Neural cell (in vitro differentiated cells): ENCODE results near the gene PLEKHD1. TPM values are rescaled to one million over a fixed set of nuclear protein-coding genes. Genes with fewer than 3 reads are reported as not detected.

ENCODE experiments used
- H2AFZ ChIP-seq: fragments of 200-600, 300-800 bp; sonication (generic), shearing (Covaris generic); 2 replicates; pipeline ENCODE4 v1.6.0; 2014; ENCODE audit warnings: low read depth, mild to moderate bottlenecking, antibody characterized with exemption, low read length, moderate library complexity
- H3F3A ChIP-seq: fragments of 200-600 bp; shearing (Covaris generic); 2 replicates; pipeline ENCODE4 v1.6.1; 2016; ENCODE audit warnings: mild to moderate bottlenecking, moderate library complexity, mixed read lengths, antibody characterized with exemption, low read length; ENCODE audit not compliant: insufficient read depth, poor library complexity, severe bottlenecking
- H3K27ac ChIP-seq: fragments of 200-600, 300-800 bp; sonication (generic), shearing (Covaris generic); 2 replicates; pipeline ENCODE4 v1.5.1; 2014; ENCODE audit warnings: mild to moderate bottlenecking, low read length, moderate library complexity
- H3K27me3 ChIP-seq: fragments of 300-800, 200-600 bp; sonication (generic), shearing (Covaris generic); 2 replicates; pipeline ENCODE4 v1.6.0; 2014; ENCODE audit warnings: mild to moderate bottlenecking, low read depth, low read length, moderate library complexity; ENCODE audit not compliant: insufficient read depth
- H3K36me3 ChIP-seq: fragments of 300-800, 200-600 bp; sonication (generic), shearing (Covaris generic); 2 replicates; pipeline ENCODE4 v1.5.1; 2014; ENCODE audit warnings: mild to moderate bottlenecking, antibody characterized with exemption, low read length, moderate library complexity; ENCODE audit not compliant: insufficient read depth
- H3K4me2 ChIP-seq: fragments of 300-800, 200-600 bp; sonication (generic), shearing (Covaris generic); 2 replicates; pipeline ENCODE4 v1.6.0; 2014; ENCODE audit warnings: mild to moderate bottlenecking, low read length
- H3K4me3 ChIP-seq: fragments of 300-800, 200-600 bp; sonication (generic), shearing (Covaris generic); 2 replicates; pipeline ENCODE4 v1.5.1; 2014; ENCODE audit warnings: mild to moderate bottlenecking, low read length, moderate library complexity
- H3K79me2 ChIP-seq: fragments of 200-600 bp; shearing (Covaris generic); replicated peaks from 2 replicates; pipeline ENCODE4 v1.6.0; 2014; ENCODE audit warnings: mild to moderate bottlenecking, low read length, moderate library complexity; ENCODE audit not compliant: insufficient read depth
- H3K9ac ChIP-seq: fragments of 300-800, 200-600 bp; sonication (generic), shearing (Covaris generic); 2 replicates; pipeline ENCODE4 v1.6.1; 2016; ENCODE audit warnings: mild to moderate bottlenecking, low read length, mixed read lengths
- H3K9me2 ChIP-seq: fragments of 200-600 bp; shearing (Covaris generic); 2 replicates; pipeline ENCODE4 v1.6.1; 2016; ENCODE audit warnings: mild to moderate bottlenecking, low read length, mixed read lengths; ENCODE audit not compliant: insufficient read depth
- H3K9me3 ChIP-seq: fragments of 200-600, 300-800 bp; sonication (generic), shearing (Covaris generic); 2 replicates; pipeline ENCODE4 v1.6.1; 2016; ENCODE audit warnings: mild to moderate bottlenecking, mixed run types, low read length, moderate library complexity, mixed read lengths
- H4K20me1 ChIP-seq: fragments of 200-600 bp; shearing (Covaris generic); 2 replicates; pipeline ENCODE4 v1.6.1; 2016; ENCODE audit warnings: mild to moderate bottlenecking, mixed run types; ENCODE audit not compliant: insufficient read depth
- CTCF ChIP-seq: fragments of 450-650 bp; IDR thresholded peaks from 2 replicates; pipeline ENCODE4 v1.5.1; 2014; ENCODE audit warnings: antibody characterized with exemption, mild to moderate bottlenecking, moderate library complexity; ENCODE audit not compliant: poor library complexity, severe bottlenecking
- EP300 ChIP-seq: fragments of 450-650 bp; conservative IDR thresholded peaks from 2 replicates; pipeline ENCODE4 v1.6.1; 2014; ENCODE audit warnings: antibody characterized with exemption, mild to moderate bottlenecking, moderate library complexity; ENCODE audit not compliant: poor library complexity, severe bottlenecking
- EZH2 ChIP-seq: fragments of 200-600, 300-800 bp; shearing (Covaris generic), sonication (generic); IDR thresholded peaks from 2 replicates; pipeline ENCODE4 v1.6.1; 2014; ENCODE audit warnings: antibody characterized with exemption, low read length, borderline replicate concordance, mild to moderate bottlenecking; ENCODE audit not compliant: insufficient read depth, poor library complexity, severe bottlenecking
- MXI1 ChIP-seq: fragments of 450-650 bp; conservative IDR thresholded peaks from 2 replicates; pipeline ENCODE4 v1.6.1; 2014; ENCODE audit warnings: antibody characterized with exemption, mild to moderate bottlenecking; ENCODE audit not compliant: poor library complexity, severe bottlenecking
- POLR2AphosphoS5 ChIP-seq: IDR thresholded peaks from 2 replicates; pipeline ENCODE4 v1.6.1; 2012
- RAD21 ChIP-seq: fragments of 450-650 bp; conservative IDR thresholded peaks from 2 replicates; pipeline ENCODE4 v1.6.1; 2014; ENCODE audit warnings: antibody characterized with exemption, mild to moderate bottlenecking, moderate library complexity
- REST ChIP-seq: IDR thresholded peaks from 2 replicates; pipeline ENCODE4 v1.6.1; 2012; ENCODE audit warnings: borderline replicate concordance
- SMC3 ChIP-seq: fragments of 450-650 bp; conservative IDR thresholded peaks from 2 replicates; pipeline ENCODE4 v1.6.1; 2014; ENCODE audit warnings: antibody characterized with exemption, mild to moderate bottlenecking, moderate library complexity; ENCODE audit not compliant: poor library complexity
- TAF1 ChIP-seq: IDR thresholded peaks from 2 replicates; pipeline ENCODE4 v1.6.1; 2012; ENCODE audit warnings: low read depth
- polyA plus RNA-seq: library from polyadenylated mRNA; depleted of rRNA; stranded (reverse); fragments of >200 nt; gene quantifications from 2 replicates; pipeline ENCODE4 v1.2.3, GENCODE V29; 2014

PLEKHD1 gene
- polyA plus RNA-seq, 1 donor from 2014 or later: 0.52 TPM

- Histone ChIP-seq H3K9ac (peak overlapping the region; percentile 44), H2AFZ (peak overlapping the region; percentile 19), H3K36me3 (no peaks in the 10 kb centered on the region), H3K4me3 (peak overlapping the region; percentile 25), H4K20me1 (no peaks in the 10 kb centered on the region), H3K4me2 (no peak overlapping the region), H3F3A (no peaks in the 10 kb centered on the region), H3K9me3 (no peaks in the 10 kb centered on the region), H3K9me2 (no peaks in the 10 kb centered on the region), H3K79me2 (no peaks in the 10 kb centered on the region), H3K27me3 (no peaks in the 10 kb centered on the region), H3K27ac (peak overlapping the region; percentile 70)
- TF ChIP-seq REST (peak; percentile 27), POLR2AphosphoS5 (peak; percentile 42), MXI1 (no peak), TAF1 (no peak), EP300 (no peak), EZH2 (no peak)
Measured at GRCh38 chr14:69543341-69544115, 59.0 kb downstream of the PLEKHD1 start.

GRCh38 chr14:69547701-69548348 lies 63.3 kb downstream of the PLEKHD1 start:
- peak overlapping the region; percentile 88 for H2AFZ ChIP-seq
- H3K4me2 ChIP-seq: no peak overlapping the region
- TF ChIP-seq MXI1 (peak; percentile 32), RAD21 (peak; percentile 74), CTCF (peak; percentile 89), EP300 (peak; percentile 76), SMC3 (peak; percentile 77), REST (peak; percentile 70), EZH2 (no peak), TAF1 (peak; percentile 75), POLR2AphosphoS5 (peak; percentile 82)
- peak overlapping the region; percentile 86 for H3K9ac ChIP-seq
- no peaks in the 10 kb centered on the region for H3K9me3 ChIP-seq
- H3F3A ChIP-seq: no peaks in the 10 kb centered on the region
- peak overlapping the region; percentile 61 for H3K4me3 ChIP-seq
- no peaks in the 10 kb centered on the region for H3K9me2 ChIP-seq
- no peaks in the 10 kb centered on the region for H3K27me3 ChIP-seq
- H3K27ac ChIP-seq: peak overlapping the region; percentile 90
- H4K20me1 ChIP-seq: no peaks in the 10 kb centered on the region
- no peaks in the 10 kb centered on the region for H3K79me2 ChIP-seq
- H3K36me3 ChIP-seq: no peaks in the 10 kb centered on the region
